ENCODE measurements around the gene CYP21A2. TPM values are rescaled to one million over a fixed set of nuclear protein-coding genes. Genes with fewer than 3 reads are reported as not detected.
A peak's percentile ranks its signal among the peaks of the same experiment; 100 is the strongest.
"Not testable (repeated sequence)": the region's sequence is repeated elsewhere in the genome, so short reads cannot be mapped to it uniquely, and the experiment has no call there.

CYP21A2 gene
- total and polyA plus RNA-seq, 8 donors: 0.23 to 1.6 (median 0.80) TPM

DNA sequence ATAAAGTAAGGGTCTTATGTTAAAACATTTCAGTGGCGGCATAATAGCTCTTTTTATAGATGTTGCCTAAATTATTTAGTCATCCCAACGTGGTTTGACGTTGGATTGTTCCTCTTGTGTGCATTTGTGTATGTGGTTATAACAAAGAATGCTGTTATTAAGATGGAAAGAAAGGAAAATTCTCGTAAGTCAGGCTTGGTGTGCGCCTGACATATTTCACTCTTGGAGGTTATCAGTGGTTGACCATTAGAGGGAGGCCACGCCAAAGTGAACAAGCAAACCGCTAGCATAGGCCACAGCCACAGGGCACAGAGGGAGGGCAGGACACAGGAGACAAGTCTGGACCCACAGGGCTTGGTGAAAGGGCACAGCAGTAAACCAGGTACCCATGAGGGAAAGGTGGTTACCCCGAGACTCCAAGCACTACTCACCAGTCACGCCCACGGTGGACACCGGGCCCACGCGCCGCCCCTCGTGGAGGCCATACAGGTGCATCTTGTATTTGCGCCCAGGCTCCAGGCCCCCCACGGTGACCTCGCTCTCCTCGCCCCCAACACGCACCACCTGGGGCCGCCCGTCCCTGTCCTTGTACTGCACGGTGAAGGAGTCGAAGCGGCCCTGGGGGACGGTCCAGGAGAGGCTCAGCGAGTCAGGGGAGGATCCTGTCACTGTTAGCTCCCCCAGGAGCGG is 22.9 kb downstream of the CYP21A2 start:
- H3K4me1 ChIP-seq: no peaks in the 10 kb centered on the region
- intact Hi-C loops (cut with DNase I): no loop called here
- DNase-seq: peak in 1 of 4 donors; percentile 75
- no peaks in the 10 kb centered on the region for H3K27me3 ChIP-seq
- TF ChIP-seq, protein P1, sequence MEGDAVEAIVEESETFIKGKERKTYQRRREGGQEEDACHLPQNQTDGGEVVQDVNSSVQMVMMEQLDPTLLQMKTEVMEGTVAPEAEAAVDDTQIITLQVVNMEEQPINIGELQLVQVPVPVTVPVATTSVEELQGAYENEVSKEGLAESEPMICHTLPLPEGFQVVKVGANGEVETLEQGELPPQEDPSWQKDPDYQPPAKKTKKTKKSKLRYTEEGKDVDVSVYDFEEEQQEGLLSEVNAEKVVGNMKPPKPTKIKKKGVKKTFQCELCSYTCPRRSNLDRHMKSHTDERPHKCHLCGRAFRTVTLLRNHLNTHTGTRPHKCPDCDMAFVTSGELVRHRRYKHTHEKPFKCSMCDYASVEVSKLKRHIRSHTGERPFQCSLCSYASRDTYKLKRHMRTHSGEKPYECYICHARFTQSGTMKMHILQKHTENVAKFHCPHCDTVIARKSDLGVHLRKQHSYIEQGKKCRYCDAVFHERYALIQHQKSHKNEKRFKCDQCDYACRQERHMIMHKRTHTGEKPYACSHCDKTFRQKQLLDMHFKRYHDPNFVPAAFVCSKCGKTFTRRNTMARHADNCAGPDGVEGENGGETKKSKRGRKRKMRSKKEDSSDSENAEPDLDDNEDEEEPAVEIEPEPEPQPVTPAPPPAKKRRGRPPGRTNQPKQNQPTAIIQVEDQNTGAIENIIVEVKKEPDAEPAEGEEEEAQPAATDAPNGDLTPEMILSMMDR (IDR thresholded peaks at IDR 0.05): no peak
- H3K27ac ChIP-seq: no peak overlapping the region
- H3K36me3 ChIP-seq: peaks cover 0 to 15% of the 10 kb centered on the region in 2 donors
- no peak for ATAC-seq
- H3K4me3 ChIP-seq: no peak overlapping the region
- H3K9me3 ChIP-seq: no peaks in the 10 kb centered on the region

DNA sequence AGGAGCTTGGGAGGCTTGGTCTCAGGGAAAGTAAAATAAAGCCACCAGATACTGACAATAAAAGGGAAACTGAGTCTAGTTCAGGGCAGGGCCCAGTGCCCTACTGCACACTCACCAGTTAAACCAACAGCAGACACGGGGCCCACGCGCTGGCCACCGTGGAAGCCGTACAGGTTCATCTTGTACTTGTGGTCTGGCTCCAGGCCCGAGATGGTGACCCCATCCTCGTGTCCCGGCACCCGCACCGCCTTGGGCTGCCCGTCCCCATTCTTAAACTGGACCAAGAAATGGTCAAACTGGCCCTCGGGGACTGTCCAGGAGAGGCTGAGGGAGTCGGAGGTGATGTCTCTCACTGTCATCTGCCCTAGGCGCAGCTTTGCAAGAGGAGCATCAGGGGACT is 26.5 kb downstream of the CYP21A2 start:
- Histone ChIP-seq H3K9me3 (no peaks in the 10 kb centered on the region), H3K27ac (no peak overlapping the region), H3K4me1 (no peaks in the 10 kb centered on the region), H3K27me3 (no peaks in the 10 kb centered on the region), H3K4me3 (no peak overlapping the region), H3K36me3 (peaks cover 0 to 24% of the 10 kb centered on the region in 2 donors)
- ATAC-seq (no peak), DNase-seq (peak in 1 of 4 donors; percentile 63)
- TF ChIP-seq, protein P1 (IDR thresholded peaks at IDR 0.05): no peak
- intact Hi-C loops (cut with DNase I): no loop called here

DNA sequence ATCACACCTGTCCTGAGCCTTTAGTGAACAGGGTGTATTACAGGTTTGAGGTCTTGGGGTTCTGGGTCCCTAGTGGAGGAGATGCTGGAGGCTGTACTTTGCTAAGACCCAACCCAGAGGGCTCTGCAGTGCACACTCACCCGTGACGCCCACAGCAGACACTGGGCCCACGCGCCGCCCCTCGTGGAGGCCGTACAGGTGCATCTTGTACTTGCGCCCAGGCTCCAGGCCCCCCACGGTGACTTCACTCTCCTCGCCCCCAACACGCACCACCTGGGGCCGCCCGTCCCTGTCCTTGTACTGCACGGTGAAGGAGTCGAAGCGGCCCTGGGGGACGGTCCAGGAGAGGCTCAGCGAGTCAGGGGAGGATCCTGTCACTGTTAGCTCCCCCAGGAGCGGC is 29.3 kb downstream of the CYP21A2 start:
- ATAC-seq; intact Hi-C loops (cut with DNase I); H3K9me3 ChIP-seq; H3K4me1 ChIP-seq; H3K27ac ChIP-seq; H3K4me3 ChIP-seq; H3K27me3 ChIP-seq: not testable (repeated sequence)
- H3K36me3 ChIP-seq: peaks cover 0 to 25% of the 10 kb centered on the region in 2 donors
- peak in 1 of 4 donors; percentile 60 for DNase-seq

DNA sequence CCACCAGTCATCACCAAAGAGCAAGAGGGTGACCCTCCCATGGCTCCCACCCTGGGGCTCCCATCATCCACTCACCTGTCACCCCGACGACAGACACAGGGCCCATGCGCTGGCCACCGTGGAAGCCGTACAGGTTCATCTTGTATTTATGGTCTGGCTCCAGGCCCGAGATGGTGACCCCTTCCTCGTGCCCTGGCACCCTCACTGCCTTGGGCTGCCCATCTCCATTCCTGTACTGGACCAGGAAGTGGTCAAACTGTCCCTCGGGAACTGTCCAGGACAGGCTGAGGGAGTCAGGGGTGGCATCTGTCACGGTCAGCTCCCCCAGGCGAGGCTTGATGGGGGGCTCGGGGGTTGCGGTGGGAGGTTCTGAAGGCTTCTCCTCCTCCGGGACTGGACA is 30.1 kb downstream of the CYP21A2 start:
- peak in 1 of 4 donors; percentile 72 for DNase-seq
- H3K9me3 ChIP-seq; H3K27ac ChIP-seq; H3K4me1 ChIP-seq; intact Hi-C loops (cut with DNase I); ATAC-seq; H3K4me3 ChIP-seq; H3K27me3 ChIP-seq: not testable (repeated sequence)
- peaks cover 0 to 25% of the 10 kb centered on the region in 2 donors for H3K36me3 ChIP-seq

DNA sequence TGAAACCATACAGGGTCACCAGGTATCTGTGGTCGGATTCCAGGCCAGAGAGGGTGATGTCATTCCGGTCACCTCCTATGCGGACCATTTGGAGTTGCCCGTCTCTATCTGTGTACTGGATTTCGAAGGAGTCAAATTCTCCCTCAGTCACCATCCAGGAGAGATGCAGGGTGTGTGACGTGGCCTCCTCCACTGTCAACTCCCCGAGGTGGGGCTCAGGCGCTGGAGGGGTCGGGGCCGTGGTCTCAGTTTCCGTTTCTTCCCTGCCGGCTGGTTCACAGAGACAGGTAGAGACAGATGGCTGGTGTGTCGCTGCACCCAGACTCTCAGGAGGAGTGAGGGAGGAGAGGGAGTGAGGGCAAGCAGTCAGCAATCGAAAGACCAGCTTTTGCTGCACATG is 30.7 kb downstream of the CYP21A2 start:
- Histone ChIP-seq H3K4me3 (no peak overlapping the region), H3K4me1 (no peaks in the 10 kb centered on the region), H3K9me3 (no peaks in the 10 kb centered on the region), H3K36me3 (peaks cover 0 to 25% of the 10 kb centered on the region in 2 donors), H3K27me3 (no peaks in the 10 kb centered on the region), H3K27ac (no peak overlapping the region)
- TF ChIP-seq, protein P1 (IDR thresholded peaks at IDR 0.05): no peak
- intact Hi-C loops (cut with DNase I): no loop called here
- DNase-seq: no peak
- ATAC-seq: no peak

DNA sequence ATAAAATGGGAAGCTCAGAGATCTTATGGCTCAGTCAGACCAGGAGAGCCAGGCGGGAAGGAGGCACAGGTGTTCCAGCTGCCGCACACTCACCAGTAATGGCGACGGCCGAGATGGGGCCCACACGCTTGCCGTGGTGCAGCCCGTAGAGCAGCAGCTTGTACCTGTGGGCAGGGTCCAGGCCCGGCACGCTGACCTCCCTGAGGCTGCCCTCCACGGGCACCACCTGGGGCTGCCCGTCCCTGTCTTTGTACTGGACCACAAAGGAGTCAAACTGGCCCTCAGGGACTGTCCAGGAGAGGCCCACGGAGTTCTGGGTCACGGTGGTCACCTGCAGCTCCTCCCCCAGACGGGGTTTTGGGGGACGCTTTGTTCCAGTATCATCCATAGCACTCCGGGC is 31.2 kb downstream of the CYP21A2 start:
- no peaks in the 10 kb centered on the region for H3K4me1 ChIP-seq
- no peak overlapping the region for H3K4me3 ChIP-seq
- H3K27me3 ChIP-seq: no peaks in the 10 kb centered on the region
- H3K36me3 ChIP-seq: peaks cover 0 to 25% of the 10 kb centered on the region in 2 donors
- no peak overlapping the region for H3K27ac ChIP-seq
- intact Hi-C loops (cut with DNase I): no loop called here
- no peaks in the 10 kb centered on the region for H3K9me3 ChIP-seq
- DNase-seq: peak in 1 of 4 donors; percentile 74
- TF ChIP-seq, protein P1 (IDR thresholded peaks at IDR 0.05): no peak
- ATAC-seq: no peak
